Calu3 (cell line): ENCODE results near the gene COG1. TPM values are rescaled to one million over a fixed set of nuclear protein-coding genes. Genes with fewer than 3 reads are reported as not detected.

ENCODE experiments used
- BruUV-seq: library from RNA; stranded (reverse); fragments of 400-500 nt; replicated peaks from 2 replicates; lab custom pipeline; 2021; lab: Mats Ljungman, UMichigan
- CTCF ChIA-PET: fragments of 300-600 bp; sonication (Branson Sonifier 250); formaldehyde crosslinking; loops from one replicate; lab custom pipeline; 2022; ENCODE audit warnings: antibody characterized with exemption; lab: Charles Lee
- DNase-seq: peaks from one replicate; pipeline ENCODE4 v3.0.0; 2022
- H3K27ac Mint-ChIP-seq: one replicate; pipeline ENCODE4 v1.8.0; 2022; ENCODE audit warnings: mixed read lengths; ENCODE audit not compliant: unreplicated experiment
- H3K27me3 Mint-ChIP-seq: one replicate; pipeline ENCODE4 v1.8.0; 2022; ENCODE audit warnings: mixed read lengths; ENCODE audit not compliant: unreplicated experiment
- H3K36me3 Mint-ChIP-seq: one replicate; pipeline ENCODE4 v1.8.0; 2022; ENCODE audit warnings: mild to moderate bottlenecking, moderate library complexity, mixed read lengths; ENCODE audit not compliant: insufficient read depth, unreplicated experiment
- H3K4me1 Mint-ChIP-seq: one replicate; pipeline ENCODE4 v1.8.0; 2022; ENCODE audit warnings: mild to moderate bottlenecking, low read depth, mixed read lengths; ENCODE audit not compliant: unreplicated experiment
- H3K4me3 Mint-ChIP-seq: one replicate; pipeline ENCODE4 v1.8.0; 2022; ENCODE audit warnings: mild to moderate bottlenecking, low read depth, moderate library complexity, mixed read lengths; ENCODE audit not compliant: unreplicated experiment
- H3K9me3 Mint-ChIP-seq: one replicate; pipeline ENCODE4 v1.8.0; 2022; ENCODE audit warnings: low read depth, mixed read lengths; ENCODE audit not compliant: unreplicated experiment
- CTCF ChIP-seq: fragments of 200-600 bp; IDR thresholded peaks from one replicate; pipeline ENCODE4 v1.8.0; 2022; ENCODE audit warnings: antibody characterized with exemption; ENCODE audit not compliant: unreplicated experiment
- intact Hi-C: fragments of 100-400 bp; cut with micrococcal nuclease; formaldehyde crosslinking; loops from one replicate; pipeline ENCODE4 v1.10.0; 2022; ENCODE audit not compliant: unreplicated experiment
- total RNA-seq: library from RNA; stranded (reverse); gene quantifications from 2 replicates; pipeline ENCODE4 v1.2.3, GENCODE V29; 2022

COG1 gene
- total RNA-seq, 1 experiment from 2014 or later: 37.7 TPM

GRCh38 chr17:73211745-73212144, 18.9 kb downstream of the COG1 start:
- H3K36me3 Mint-ChIP-seq: peaks cover 39% of the 10 kb centered on the region
- no TSS peak for BruUV-seq
- intact Hi-C loops: no loop called here

GRCh38 chr17:73214008-73214407, 21.2 kb downstream of the COG1 start:
- BruUV-seq: no TSS peak
- CTCF ChIA-PET: interaction anchor here (0.7 kb wide), 1 partner anchor 64 kb away, joined by 4 read pairs; no protein-coding TSS in a partner anchor

More at GRCh38 chr17:73211745-73212144, 18.9 kb downstream of the COG1 start:
- CTCF ChIA-PET: no interaction called here
- no peak for TF ChIP-seq CTCF
- H3K27me3 Mint-ChIP-seq: no peaks in the 10 kb centered on the region
- DNase-seq: no peak
- H3K4me3 Mint-ChIP-seq: no peak overlapping the region
- H3K27ac Mint-ChIP-seq: no peak overlapping the region
- peaks cover 8% of the 10 kb centered on the region for H3K4me1 Mint-ChIP-seq
- no peaks in the 10 kb centered on the region for H3K9me3 Mint-ChIP-seq

GRCh38 chr17:73214851-73215250, 22.0 kb downstream of the COG1 start:
- no peak overlapping the region for H3K27ac Mint-ChIP-seq
- no peak for TF ChIP-seq CTCF
- intact Hi-C loops: no loop called here
- H3K9me3 Mint-ChIP-seq: no peaks in the 10 kb centered on the region
- CTCF ChIA-PET: no interaction called here
- H3K4me1 Mint-ChIP-seq: peaks cover 8% of the 10 kb centered on the region
- no peak for DNase-seq
- no peak overlapping the region for H3K4me3 Mint-ChIP-seq
- peaks cover 27% of the 10 kb centered on the region for H3K36me3 Mint-ChIP-seq
- H3K27me3 Mint-ChIP-seq: no peaks in the 10 kb centered on the region
- no TSS peak for BruUV-seq

More at GRCh38 chr17:73214008-73214407, 21.2 kb downstream of the COG1 start:
- intact Hi-C loops: no loop called here
- peaks cover 8% of the 10 kb centered on the region for H3K4me1 Mint-ChIP-seq
- no peak overlapping the region for H3K27ac Mint-ChIP-seq
- no peaks in the 10 kb centered on the region for H3K9me3 Mint-ChIP-seq
- no peak overlapping the region for H3K4me3 Mint-ChIP-seq
- H3K36me3 Mint-ChIP-seq: peaks cover 27% of the 10 kb centered on the region
- TF ChIP-seq CTCF: no peak
- DNase-seq: no peak
- H3K27me3 Mint-ChIP-seq: no peaks in the 10 kb centered on the region

GRCh38 chr17:73215447-73215846, 22.6 kb downstream of the COG1 start:
- Mint-ChIP-seq H3K4me3 (no peak overlapping the region), H3K27ac (no peak overlapping the region), H3K36me3 (peaks cover 26% of the 10 kb centered on the region), H3K9me3 (no peaks in the 10 kb centered on the region), H3K4me1 (peaks cover 8% of the 10 kb centered on the region), H3K27me3 (no peaks in the 10 kb centered on the region)
- no peak for DNase-seq
- CTCF ChIA-PET: no interaction called here
- intact Hi-C loops: no loop called here
- BruUV-seq: no TSS peak
- TF ChIP-seq CTCF: no peak
